ENCODE measurements around the gene INSRR. TPM values are rescaled to one million over a fixed set of nuclear protein-coding genes. Genes with fewer than 3 reads are reported as not detected.

The INSRR gene
- total RNA-seq, 8 experiments from 2014 or later, result 0.05 to 1.6 (median 0.11) TPM; not detected in 1

GRCh38 chr1:156828400-156829124, 30.4 kb downstream of the INSRR start:
- in situ Hi-C loops (cut with MboI; ENCODE audit: low pct_unique_long_range_greater_than_20kb in 2 of 9, low sequenced_read_pairs in 9 of 9, unreplicated experiment in 9 of 9), result no loop called here
- WGBS, 10 experiments, result 55 to 100% (median 77%) methylated on average over 1 to 18 of the region's 18 CpGs; no CpG with 5 or more reads in 1 of the 10 experiments
- peaks cover 4 to 5% of the 10 kb centered on the region in 2 donors for H3K4me1 ChIP-seq (replicated peaks in 1 of 2)
- peak in 5 of 8 experiments; percentile 22 to 75 (median 51) for ATAC-seq (replicated peaks in 6 of 8)
- H3K27ac ChIP-seq, result no peak overlapping the region
- no peak overlapping the region for H3K4me3 ChIP-seq

GRCh38 chr1:156826630-156827029, 32.3 kb downstream of the INSRR start:
- in situ Hi-C loops (cut with MboI; ENCODE audit: low pct_unique_long_range_greater_than_20kb in 2 of 9, low sequenced_read_pairs in 9 of 9, unreplicated experiment in 9 of 9), result no loop called here
- Histone ChIP-seq H3K4me1 (replicated peaks in 1 of 2) (peaks cover 4 to 5% of the 10 kb centered on the region in 2 donors), H3K4me3 (no peak overlapping the region), H3K27ac (no peak overlapping the region)
- no peak for ATAC-seq (replicated peaks in 6 of 8)
- WGBS, 10 experiments, result 0 to 69% (median 56%) methylated on average over 1 of the region's 1 CpG; no CpG with 5 or more reads in 1 of the 10 experiments

GRCh38 chr1:156823210-156823790, 35.6 kb downstream of the INSRR start:
- Histone ChIP-seq H3K27ac (no peak overlapping the region), H3K4me1 (replicated peaks in 1 of 2) (peaks cover 2% of the 10 kb centered on the region in 2 donors), H3K4me3 (no peak overlapping the region)
- peak in 1 of 8 experiments; percentile 48 for ATAC-seq (replicated peaks in 6 of 8)
- 43 to 100% (median 76%) methylated on average over 1 to 4 of the region's 5 CpGs; no CpG with 5 or more reads in 3 of the 10 experiments for WGBS, 10 experiments
- in situ Hi-C loops (cut with MboI; ENCODE audit: low pct_unique_long_range_greater_than_20kb in 2 of 9, low sequenced_read_pairs in 9 of 9, unreplicated experiment in 9 of 9), result no loop called here

GRCh38 chr1:156822680-156823079, 36.2 kb downstream of the INSRR start:
- Histone ChIP-seq H3K4me1 (replicated peaks in 1 of 2) (no peaks in the 10 kb centered on the region), H3K27ac (no peak overlapping the region), H3K4me3 (no peak overlapping the region)
- ATAC-seq (replicated peaks in 6 of 8), result no peak
- WGBS, 10 experiments, result 0 to 64% (median 30%) methylated on average over 1 of the region's 1 CpG; no CpG with 5 or more reads in 1 of the 10 experiments
- in situ Hi-C loops (cut with MboI; ENCODE audit: low pct_unique_long_range_greater_than_20kb in 2 of 9, low sequenced_read_pairs in 9 of 9, unreplicated experiment in 9 of 9), result no loop called here

- 20 to 80% (median 58%) methylated on average over 1 to 4 of the region's 4 CpGs; no CpG with 5 or more reads in 1 of the 10 experiments for WGBS, 10 experiments
- H3K4me3 ChIP-seq, result no peak overlapping the region
- in situ Hi-C loops (cut with MboI; ENCODE audit: low pct_unique_long_range_greater_than_20kb in 2 of 9, low sequenced_read_pairs in 9 of 9, unreplicated experiment in 9 of 9), result no loop called here
- H3K4me1 ChIP-seq (replicated peaks in 1 of 2), result no peaks in the 10 kb centered on the region
- H3K27ac ChIP-seq, result no peak overlapping the region
- peak in 1 of 8 experiments; percentile 33 for ATAC-seq (replicated peaks in 6 of 8)
Observed at GRCh38 chr1:156821801-156822200, 37.1 kb downstream of the INSRR start.

- WGBS, 10 experiments, result 29 to 71% (median 56%) methylated on average over 2 to 10 of the region's 10 CpGs; no CpG with 5 or more reads in 3 of the 10 experiments
- no peak within 1 kb of the TSS for H3K4me3 ChIP-seq
- ATAC-seq (replicated peaks in 6 of 8), result no peak
- in situ Hi-C loops (cut with MboI; ENCODE audit: low pct_unique_long_range_greater_than_20kb in 2 of 9, low sequenced_read_pairs in 9 of 9, unreplicated experiment in 9 of 9), result no loop called here
- H3K4me1 ChIP-seq (replicated peaks in 1 of 2), result peaks cover 3 to 27% of the 10 kb centered on the region in 2 donors
- H3K27ac ChIP-seq, result peak within 1 kb of the TSS in 1 of 2 donors; percentile 28
Observed at GRCh38 chr1:156816561-156817328, 42.2 kb downstream of the INSRR start, which contains the start of gene SH2D2A. Gene SH2D2A, minus strand, starts transcription at chr1:156816848. Its CDS starts 140 bp downstream, at chr1:156816708.

- WGBS, 10 experiments, result 55 to 100% (median 59%) methylated on average over 1 to 9 of the region's 10 CpGs; no CpG with 5 or more reads in 4 of the 10 experiments
- in situ Hi-C loops (cut with MboI; ENCODE audit: low pct_unique_long_range_greater_than_20kb in 2 of 9, low sequenced_read_pairs in 9 of 9, unreplicated experiment in 9 of 9), result no loop called here
- Histone ChIP-seq H3K4me1 (replicated peaks in 1 of 2) (peaks cover 3 to 27% of the 10 kb centered on the region in 2 donors), H3K4me3 (no peak overlapping the region), H3K27ac (no peak overlapping the region)
- ATAC-seq (replicated peaks in 6 of 8), result no peak
Observed at GRCh38 chr1:156815961-156816422, 42.9 kb downstream of the INSRR start.

- H3K27ac ChIP-seq, result peak overlapping the region in 1 of 2 donors; percentile 28
- in situ Hi-C loops (cut with MboI; ENCODE audit: low pct_unique_long_range_greater_than_20kb in 2 of 9, low sequenced_read_pairs in 9 of 9, unreplicated experiment in 9 of 9), result no loop called here
- H3K4me3 ChIP-seq, result no peak overlapping the region
- 44 to 80% (median 58%) methylated on average over 1 to 5 of the region's 5 CpGs; no CpG with 5 or more reads in 4 of the 10 experiments for WGBS, 10 experiments
- peak; percentile 41 to 86 (median 66) for ATAC-seq (replicated peaks in 6 of 8)
- peaks cover 3 to 27% of the 10 kb centered on the region in 2 donors for H3K4me1 ChIP-seq (replicated peaks in 1 of 2)
Observed at GRCh38 chr1:156815307-156815826, 43.5 kb downstream of the INSRR start.

- no peak for ATAC-seq (replicated peaks in 6 of 8)
- 60 to 100% (median 89%) methylated on average over 1 to 4 of the region's 7 CpGs; no CpG with 5 or more reads in 3 of the 10 experiments for WGBS, 10 experiments
- in situ Hi-C loops (cut with MboI; ENCODE audit: low pct_unique_long_range_greater_than_20kb in 2 of 9, low sequenced_read_pairs in 9 of 9, unreplicated experiment in 9 of 9), result no loop called here
- Histone ChIP-seq H3K27ac (no peak overlapping the region), H3K4me3 (no peak overlapping the region), H3K4me1 (replicated peaks in 1 of 2) (peaks cover 3 to 27% of the 10 kb centered on the region in 2 donors)
Observed at GRCh38 chr1:156814571-156815260, 44.2 kb downstream of the INSRR start.

GRCh38 chr1:156813750-156814570, 45.0 kb downstream of the INSRR start:
- 0 to 70% (median 46%) methylated on average over 1 to 16 of the region's 60 CpGs; no CpG with 5 or more reads in 4 of the 10 experiments for WGBS, 10 experiments
- Histone ChIP-seq H3K4me1 (replicated peaks in 1 of 2) (peaks cover 3 to 27% of the 10 kb centered on the region in 2 donors), H3K27ac (no peak overlapping the region), H3K4me3 (peak overlapping the region; percentile 20 to 28 (median 25))
- in situ Hi-C loops (cut with MboI; ENCODE audit: low pct_unique_long_range_greater_than_20kb in 2 of 9, low sequenced_read_pairs in 9 of 9, unreplicated experiment in 9 of 9), result no loop called here
- peak; percentile 75 to 97 (median 91) for ATAC-seq (replicated peaks in 6 of 8)

GRCh38 chr1:156813298-156813697, 45.6 kb downstream of the INSRR start:
- in situ Hi-C loops (cut with MboI; ENCODE audit: low pct_unique_long_range_greater_than_20kb in 2 of 9, low sequenced_read_pairs in 9 of 9, unreplicated experiment in 9 of 9), result no loop called here
- no peak for ATAC-seq (replicated peaks in 6 of 8)

More at GRCh38 chr1:156813298-156813697, 45.6 kb downstream of the INSRR start:
- H3K4me1 ChIP-seq (replicated peaks in 1 of 2), result peaks cover 3 to 27% of the 10 kb centered on the region in 2 donors
- no peak overlapping the region for H3K27ac ChIP-seq
- 35 to 67% (median 59%) methylated on average over 1 to 10 of the region's 10 CpGs; no CpG with 5 or more reads in 4 of the 10 experiments for WGBS, 10 experiments
- peak overlapping the region in 3 of 5 donors; percentile 20 to 26 (median 24) for H3K4me3 ChIP-seq
